Measurements from ENCODE around the gene FZD2. TPM values are rescaled to one million over a fixed set of nuclear protein-coding genes. Genes with fewer than 3 reads are reported as not detected.

The FZD2 gene
- total and polyA plus RNA-seq, 2 of the 4 experiments (the other 2 are of a cell fraction): 21.3 to 130 TPM

DNA sequence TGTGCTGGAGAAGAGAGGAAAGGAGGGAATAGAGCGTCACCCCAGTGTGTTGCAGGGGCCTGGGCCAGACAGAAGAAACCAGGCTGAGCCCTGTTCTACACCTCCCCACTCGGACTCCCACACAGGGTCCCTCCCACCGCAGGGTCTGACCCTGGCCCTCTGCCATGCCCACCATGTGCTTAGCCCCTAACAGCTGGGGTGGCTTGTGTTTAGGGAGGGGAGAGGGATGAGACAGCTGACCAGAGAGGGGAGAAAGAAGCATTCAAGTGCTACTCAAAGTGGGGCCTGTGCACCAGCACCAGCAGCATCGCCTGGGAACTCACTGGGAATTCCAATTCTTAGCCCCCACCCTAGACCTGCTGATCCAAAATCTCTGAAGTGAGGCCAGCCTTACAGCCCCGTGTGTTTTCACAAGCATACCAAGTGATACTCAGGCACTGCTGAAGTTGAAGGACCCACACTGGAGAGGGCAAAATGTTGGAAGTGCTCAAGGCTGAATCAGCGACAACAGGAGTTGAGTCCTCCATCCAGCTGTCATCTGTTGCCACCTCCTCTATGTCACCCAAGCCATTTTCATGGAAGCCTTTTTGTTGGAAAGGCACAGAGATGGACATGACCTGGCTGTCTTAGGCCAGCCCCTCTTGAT, 47.0 kb downstream of the FZD2 start:
- Histone ChIP-seq H3K9me1 (ENCODE audit: insufficient read depth, low read length) (peaks cover 28% of the 10 kb centered on the region), H3K18ac (ENCODE audit: low read depth, low read length) (no peak overlapping the region), H4K20me1 (ENCODE audit: insufficient read depth, low read length) (0 out of 2 replicates have a peak, but pooled peaks cover under 1% of the 10 kb centered on the region), H3K56ac (ENCODE audit: extremely low read depth, insufficient read depth, low read length) (no peak overlapping the region), H4K91ac (ENCODE audit: insufficient read depth, low read depth, low read length) (peak overlapping the region; percentile 23; the same call in 1 of the 2 replicates), H3K4me3 (ENCODE audit: insufficient read depth, low read depth, low read length) (no peak overlapping the region), H3K14ac (replicated peaks; ENCODE audit: low read depth, low read length) (0 out of 2 replicates have a peak overlapping the region, but pooled peaks have one; percentile 48), H2AK9ac (replicated peaks; ENCODE audit: low read depth, low read length, poor library complexity) (peak overlapping the region; percentile 68), H2BK20ac (ENCODE audit: low read depth, low read length) (no peak overlapping the region), H3K36me3 (ENCODE audit: control insufficient read depth, insufficient read depth, low read length) (no peaks in the 10 kb centered on the region), H3K27ac (ENCODE audit: insufficient read depth, low read length) (no peak overlapping the region), H4K5ac (ENCODE audit: low read depth, low read length) (no peak overlapping the region), H3K4me1 (ENCODE audit: control insufficient read depth, insufficient read depth, low read length) (peaks cover 33% of the 10 kb centered on the region), H3K4me2 (ENCODE audit: low read depth, low read length) (no peak overlapping the region), H4K8ac (ENCODE audit: low read depth in 2 of 2, low read length in 2 of 2) (no peak overlapping the region), H2BK15ac (ENCODE audit: low read depth, low read length) (no peak overlapping the region), H3K27me3 (ENCODE audit: control insufficient read depth, insufficient read depth, low read length) (no peaks in the 10 kb centered on the region), H2BK5ac (ENCODE audit: low read depth, low read length, poor library complexity, severe bottlenecking) (no peak overlapping the region), H3K4ac (ENCODE audit: low read depth, low read length) (no peak overlapping the region), H3K9ac (ENCODE audit: low read depth, low read length) (no peak overlapping the region), H3K79me1 (ENCODE audit: low read depth in 1 of 2, low read length in 2 of 2) (0 out of 4 replicates have a peak, but pooled peaks cover 0 to 6% of the 10 kb centered on the region in 2 experiments), H2AFZ (replicated peaks; ENCODE audit: low read length, poor library complexity) (peak overlapping the region; percentile 64), H2BK120ac (ENCODE audit: low read depth, low read length) (no peak overlapping the region), H2AK5ac (ENCODE audit: low read depth, low read length) (peak overlapping the region; percentile 1; the same call in 1 of the 2 replicates), H3K23ac (ENCODE audit: low read depth, low read length) (no peak overlapping the region; the same call in 1 of the 2 replicates), H3K9me3 (ENCODE audit: control insufficient read depth, insufficient read depth, low read length) (no peaks in the 10 kb centered on the region)
- POLR2A ChIA-PET (ENCODE audit: unreplicated experiment): no interaction called here
- DNase-seq: no peak
- no peak for ATAC-seq (ENCODE audit: low read depth)
- no TSS peak for BruUV-seq (replicated peaks)
- no CpG with 5 or more reads among the region's 6 CpGs for WGBS, 2 experiments (ENCODE audit: extremely low coverage in 2 of 2, insufficient read length in 1 of 2)
- in situ Hi-C loops (cut with MboI; ENCODE audit: low sequenced_read_pairs) (no loop called here), intact Hi-C loops (cut with micrococcal nuclease) (no loop called here), dilution Hi-C loops (cut with HindIII; ENCODE audit: low sequenced_read_pairs, unreplicated experiment) (no loop called here)
- TF ChIP-seq RAD21 (IDR thresholded peaks at IDR 0.05; ENCODE audit: low read length) (no peak), RFX5 (IDR thresholded peaks at IDR 0.05; ENCODE audit: low read depth, low read length) (peak; percentile 73), MAZ (IDR thresholded peaks at IDR 0.05; ENCODE audit: borderline replicate concordance, low read depth, low read length) (no peak), NFE2L2 (IDR thresholded peaks at IDR 0.05; ENCODE audit: low read depth, low read length) (no peak), MAFK (IDR thresholded peaks at IDR 0.05; ENCODE audit: low read depth, low read length) (no peak)
- TF ChIP-seq, protein P1, sequence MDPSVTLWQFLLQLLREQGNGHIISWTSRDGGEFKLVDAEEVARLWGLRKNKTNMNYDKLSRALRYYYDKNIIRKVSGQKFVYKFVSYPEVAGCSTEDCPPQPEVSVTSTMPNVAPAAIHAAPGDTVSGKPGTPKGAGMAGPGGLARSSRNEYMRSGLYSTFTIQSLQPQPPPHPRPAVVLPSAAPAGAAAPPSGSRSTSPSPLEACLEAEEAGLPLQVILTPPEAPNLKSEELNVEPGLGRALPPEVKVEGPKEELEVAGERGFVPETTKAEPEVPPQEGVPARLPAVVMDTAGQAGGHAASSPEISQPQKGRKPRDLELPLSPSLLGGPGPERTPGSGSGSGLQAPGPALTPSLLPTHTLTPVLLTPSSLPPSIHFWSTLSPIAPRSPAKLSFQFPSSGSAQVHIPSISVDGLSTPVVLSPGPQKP (IDR thresholded peaks at IDR 0.05; ENCODE audit: borderline replicate concordance, low read depth, low read length): no peak
- TF ChIP-seq, protein P2, sequence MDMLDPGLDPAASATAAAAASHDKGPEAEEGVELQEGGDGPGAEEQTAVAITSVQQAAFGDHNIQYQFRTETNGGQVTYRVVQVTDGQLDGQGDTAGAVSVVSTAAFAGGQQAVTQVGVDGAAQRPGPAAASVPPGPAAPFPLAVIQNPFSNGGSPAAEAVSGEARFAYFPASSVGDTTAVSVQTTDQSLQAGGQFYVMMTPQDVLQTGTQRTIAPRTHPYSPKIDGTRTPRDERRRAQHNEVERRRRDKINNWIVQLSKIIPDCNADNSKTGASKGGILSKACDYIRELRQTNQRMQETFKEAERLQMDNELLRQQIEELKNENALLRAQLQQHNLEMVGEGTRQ (IDR thresholded peaks at IDR 0.05; ENCODE audit: low read depth, low read length): no peak
- TF ChIP-seq, protein P3, sequence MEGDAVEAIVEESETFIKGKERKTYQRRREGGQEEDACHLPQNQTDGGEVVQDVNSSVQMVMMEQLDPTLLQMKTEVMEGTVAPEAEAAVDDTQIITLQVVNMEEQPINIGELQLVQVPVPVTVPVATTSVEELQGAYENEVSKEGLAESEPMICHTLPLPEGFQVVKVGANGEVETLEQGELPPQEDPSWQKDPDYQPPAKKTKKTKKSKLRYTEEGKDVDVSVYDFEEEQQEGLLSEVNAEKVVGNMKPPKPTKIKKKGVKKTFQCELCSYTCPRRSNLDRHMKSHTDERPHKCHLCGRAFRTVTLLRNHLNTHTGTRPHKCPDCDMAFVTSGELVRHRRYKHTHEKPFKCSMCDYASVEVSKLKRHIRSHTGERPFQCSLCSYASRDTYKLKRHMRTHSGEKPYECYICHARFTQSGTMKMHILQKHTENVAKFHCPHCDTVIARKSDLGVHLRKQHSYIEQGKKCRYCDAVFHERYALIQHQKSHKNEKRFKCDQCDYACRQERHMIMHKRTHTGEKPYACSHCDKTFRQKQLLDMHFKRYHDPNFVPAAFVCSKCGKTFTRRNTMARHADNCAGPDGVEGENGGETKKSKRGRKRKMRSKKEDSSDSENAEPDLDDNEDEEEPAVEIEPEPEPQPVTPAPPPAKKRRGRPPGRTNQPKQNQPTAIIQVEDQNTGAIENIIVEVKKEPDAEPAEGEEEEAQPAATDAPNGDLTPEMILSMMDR (conservative IDR thresholded peaks at IDR 0.05; ENCODE audit: low read depth, low read length): no peak
- CTCF ChIA-PET: no interaction called here
